Activated CD8-positive, alpha-beta memory T cell treated with anti-CD3 and anti-CD28 coated beads, Interleukin-2, amount 50 U/mL, for 4 hours (primary cell): Measurements from ENCODE around the gene STPG3.

Experiments used
- DNase-seq: peaks from one replicate; pipeline ENCODE4 v3.0.0-alpha.2; 2020

The STPG3 gene

GRCh38 chr9:137268538-137269201, 17.6 kb downstream of the STPG3 start:
- no peak for DNase-seq

- no peak for DNase-seq
These were observed 18.2 kb downstream of the STPG3 start for GRCh38 chr9:137269231-137269772.

GRCh38 chr9:137270929-137271695, 20.0 kb downstream of the STPG3 start:
- no peak for DNase-seq

- DNase-seq: no peak
These were observed 20.6 kb downstream of the STPG3 start for GRCh38 chr9:137271696-137272076.

- no peak for DNase-seq
These were observed 21.4 kb downstream of the STPG3 start for GRCh38 chr9:137272241-137273094.

- no peak for DNase-seq
These were observed 22.0 kb downstream of the STPG3 start for GRCh38 chr9:137273095-137273490.

- DNase-seq: no peak
These were observed 22.7 kb downstream of the STPG3 start for GRCh38 chr9:137273611-137274320.

GRCh38 chr9:137275203-137275587, 24.1 kb downstream of the STPG3 start:
- DNase-seq: no peak

GRCh38 chr9:137275588-137276472, 24.7 kb downstream of the STPG3 start:
- DNase-seq: no peak

- no peak for DNase-seq
These were observed 25.6 kb downstream of the STPG3 start for GRCh38 chr9:137276473-137277328.

- no peak for DNase-seq
These were observed 26.4 kb downstream of the STPG3 start, which contains the start of gene TOR4A for GRCh38 chr9:137277329-137278041. Gene TOR4A (plus strand): TSS chr9:137277726. CDS start chr9:137278690, 964 bp downstream.

- DNase-seq: no peak
These were observed 27.1 kb downstream of the STPG3 start for GRCh38 chr9:137278061-137278701.

GRCh38 chr9:137278721-137279711, 27.9 kb downstream of the STPG3 start:
- no peak for DNase-seq

- DNase-seq: no peak
These were observed 28.8 kb downstream of the STPG3 start for GRCh38 chr9:137279741-137280473.

GRCh38 chr9:137280474-137281344, 29.6 kb downstream of the STPG3 start:
- no peak for DNase-seq
